Femur (tissue), 1 donor: Measurements from ENCODE around the gene ADNP2.

ENCODE experiments used
- DNase-seq: peaks from one replicate; pipeline ENCODE4 v3.0.0-alpha.2; 2017

ADNP2 gene

GRCh38 chr18:80175451-80176204, 66.6 kb downstream of the ADNP2 start:
- DNase-seq, result no peak

- peak; percentile 42 for DNase-seq
Observed at GRCh38 chr18:80176334-80177073, 67.4 kb downstream of the ADNP2 start.

- no peak for DNase-seq
Observed at GRCh38 chr18:80177128-80177527, 68.1 kb downstream of the ADNP2 start.

- DNase-seq, result no peak
Observed at GRCh38 chr18:80178935-80179818, 70.1 kb downstream of the ADNP2 start.

- no peak for DNase-seq
Observed at GRCh38 chr18:80179857-80180558, 70.9 kb downstream of the ADNP2 start.

- no peak for DNase-seq
Observed at GRCh38 chr18:80180778-80181564, 71.9 kb downstream of the ADNP2 start.

- no peak for DNase-seq
Observed at GRCh38 chr18:80181642-80182461, 72.8 kb downstream of the ADNP2 start.

- DNase-seq, result no peak
Observed at GRCh38 chr18:80182855-80183254, 73.8 kb downstream of the ADNP2 start.

- peak; percentile 48 for DNase-seq
Observed at GRCh38 chr18:80183273-80184050, 74.4 kb downstream of the ADNP2 start.

- no peak for DNase-seq
Observed at GRCh38 chr18:80184243-80184772, 75.2 kb downstream of the ADNP2 start.

GRCh38 chr18:80185545-80185944, 76.5 kb downstream of the ADNP2 start:
- DNase-seq, result no peak

- DNase-seq, result no peak
Observed at GRCh38 chr18:80187956-80188642, 79.0 kb downstream of the ADNP2 start.

- peak; percentile 57 for DNase-seq
Observed at GRCh38 chr18:80188643-80189530, 79.8 kb downstream of the ADNP2 start.

- DNase-seq, result no peak
Observed at GRCh38 chr18:80189531-80189865, 80.4 kb downstream of the ADNP2 start.
